Measurements from ENCODE around the gene LRRTM3. TPM values are rescaled to one million over a fixed set of nuclear protein-coding genes. Genes with fewer than 3 reads are reported as not detected.
A peak's percentile ranks its signal among the peaks of the same experiment; 100 is the strongest.

The LRRTM3 gene
- total RNA-seq = 0.05 and 0.08 TPM in 2 replicates
- not detected for polyA plus RNA-seq (2012)

DNA sequence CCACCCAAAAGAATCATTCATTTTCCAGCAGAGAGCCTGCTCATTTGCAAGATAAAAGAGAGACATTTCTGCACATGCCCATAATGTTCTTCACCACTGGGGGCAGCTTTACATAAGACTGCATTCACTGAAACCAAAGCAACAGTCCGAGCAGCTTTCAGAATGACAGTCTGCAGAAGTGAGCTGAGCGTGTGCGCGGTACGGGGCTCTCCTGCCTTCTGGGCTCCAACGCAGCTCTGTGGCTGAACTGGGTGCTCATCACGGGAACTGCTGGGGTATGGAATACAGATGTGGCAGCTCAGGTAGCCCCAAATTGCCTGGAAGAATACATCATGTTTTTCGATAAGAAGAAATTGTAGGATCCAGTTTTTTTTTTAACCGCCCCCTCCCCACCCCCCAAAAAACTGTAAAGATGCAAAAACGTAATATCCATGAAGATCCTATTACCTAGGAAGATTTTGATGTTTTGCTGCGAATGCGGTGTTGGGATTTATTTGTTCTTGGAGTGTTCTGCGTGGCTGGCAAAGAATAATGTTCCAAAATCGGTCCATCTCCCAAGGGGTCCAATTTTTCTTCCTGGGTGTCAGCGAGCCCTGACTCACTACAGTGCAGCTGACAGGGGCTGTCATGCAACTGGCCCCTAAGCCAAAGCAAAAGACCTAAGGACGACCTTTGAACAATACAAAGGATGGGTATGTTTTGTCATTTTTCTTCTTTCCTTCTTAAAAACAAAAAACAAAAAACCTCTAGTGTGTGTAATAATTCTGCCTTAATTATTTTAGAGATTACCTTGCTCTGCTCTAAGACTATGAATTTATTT lies at the start of gene LRRTM3:
Gene LRRTM3 (plus strand): TSS at position 141 of the 820 bp plus-strand sequence.
- peak; percentile 81 for DNase-seq (ENCODE audit: low read depth)

DNA sequence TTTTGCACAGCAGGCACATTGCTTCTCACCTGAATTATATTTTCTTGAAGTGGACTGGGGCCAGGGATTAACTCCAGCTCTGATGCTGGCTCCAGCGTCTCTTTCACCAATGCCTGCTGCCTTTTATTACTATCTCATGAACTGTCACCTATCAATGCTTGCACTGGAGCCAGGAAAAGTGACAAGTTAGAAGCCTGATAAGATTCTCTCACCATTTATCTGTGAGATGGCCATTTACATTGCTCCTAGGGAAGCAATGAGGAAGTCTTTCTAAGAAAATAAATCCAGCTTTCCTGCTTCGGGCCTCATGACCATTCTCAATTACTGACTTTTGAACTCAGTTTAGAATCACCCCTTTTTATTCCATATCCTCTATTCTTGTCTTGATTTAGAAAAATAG lies 48.5 kb upstream of the LRRTM3 start:
- no peak for DNase-seq (ENCODE audit: low read depth)

DNA sequence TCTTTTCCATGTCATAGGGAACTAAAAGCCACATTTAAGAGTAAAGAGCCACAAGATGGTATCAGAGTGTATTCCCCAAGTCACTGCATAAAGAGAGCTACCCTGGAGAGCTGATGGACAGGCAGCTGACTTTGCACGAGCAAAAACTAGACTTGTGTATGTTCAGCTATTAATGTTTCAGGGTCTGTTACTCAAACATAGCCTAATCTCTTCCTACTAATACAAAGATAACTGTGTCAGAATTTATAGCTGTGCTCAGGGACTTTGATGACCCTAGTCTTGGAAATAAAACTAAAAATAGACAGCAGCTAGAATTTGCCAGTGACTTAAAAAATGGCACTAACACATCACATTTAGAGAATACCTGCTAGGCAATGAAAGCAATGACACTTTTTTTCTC lies 45.5 kb upstream of the LRRTM3 start:
- DNase-seq (ENCODE audit: low read depth) = no peak

DNA sequence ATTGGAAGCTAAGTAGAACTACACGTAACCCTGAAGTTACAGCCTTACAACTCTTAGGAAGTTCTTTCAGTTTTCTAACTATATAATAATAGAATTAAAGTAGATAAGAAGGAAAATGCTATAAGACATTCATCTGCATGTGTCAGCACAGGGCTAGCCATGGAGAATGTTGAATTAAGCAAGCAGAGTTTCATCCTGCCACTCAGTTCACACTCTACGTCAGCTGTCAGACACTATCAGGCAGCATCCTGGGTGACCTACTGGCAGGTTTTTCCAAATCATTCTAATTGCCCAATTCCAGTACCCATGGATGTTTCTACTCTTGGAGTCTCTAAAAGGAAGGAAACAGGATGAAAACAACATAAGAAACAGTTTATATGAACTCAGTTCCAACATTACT lies 45.0 kb upstream of the LRRTM3 start:
- DNase-seq (ENCODE audit: low read depth) = no peak

DNA sequence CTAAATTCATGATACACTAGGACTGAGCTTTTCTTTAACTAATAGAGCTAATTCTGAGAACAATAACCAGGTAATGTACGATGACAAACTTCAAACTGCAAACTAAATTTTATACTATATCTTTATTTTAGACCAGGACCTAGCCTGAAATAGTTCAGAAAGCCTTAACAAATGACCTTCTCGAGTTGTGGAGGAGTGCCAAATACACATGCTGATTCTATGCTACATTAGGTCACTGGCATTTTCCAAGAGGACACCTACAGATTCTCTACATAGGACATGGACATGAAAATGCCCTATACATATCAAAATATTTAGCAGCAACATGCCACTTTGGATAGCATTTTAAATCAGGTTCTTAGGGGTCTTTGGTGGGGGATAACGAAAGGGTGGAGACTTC lies 44.0 kb upstream of the LRRTM3 start:
- no peak for DNase-seq (ENCODE audit: low read depth)

DNA sequence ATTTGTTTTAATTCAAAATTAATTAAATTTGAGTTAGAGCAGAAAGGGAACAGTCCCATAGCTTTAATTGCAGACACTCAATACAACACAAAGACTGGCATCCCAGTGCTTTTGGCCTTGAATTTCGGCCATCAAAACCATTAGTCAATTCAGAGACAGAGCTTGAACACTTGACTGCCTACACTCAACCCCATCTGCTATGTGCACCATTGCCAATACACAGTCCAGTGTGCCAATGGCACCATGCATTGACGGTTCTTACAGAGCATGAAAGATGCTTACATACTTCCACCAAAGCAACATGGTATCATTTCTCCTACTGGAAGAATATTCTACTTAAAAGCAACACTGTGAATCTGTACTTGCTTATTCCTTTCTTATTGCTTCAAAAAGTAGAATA lies 43.6 kb upstream of the LRRTM3 start:
- no peak for DNase-seq (ENCODE audit: low read depth)

DNA sequence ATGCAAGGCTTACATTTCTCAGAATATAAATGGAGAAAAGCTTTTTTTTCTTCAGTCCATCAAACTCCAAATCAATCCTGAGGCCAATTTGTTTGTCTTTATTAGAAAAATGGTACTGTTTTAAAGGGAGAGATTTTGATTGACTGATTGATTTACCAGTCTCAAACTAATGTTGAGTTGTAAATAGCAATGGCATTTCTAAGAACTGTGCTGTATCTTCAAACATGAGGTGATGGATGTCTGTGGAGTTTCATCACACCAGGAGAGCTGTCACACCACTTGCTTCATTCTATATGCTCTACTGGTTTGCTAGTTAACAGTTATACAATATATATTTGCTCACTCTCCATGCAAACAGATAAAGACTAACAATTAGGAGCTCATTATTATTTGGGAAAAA lies 39.0 kb upstream of the LRRTM3 start:
- DNase-seq (ENCODE audit: low read depth) = no peak

DNA sequence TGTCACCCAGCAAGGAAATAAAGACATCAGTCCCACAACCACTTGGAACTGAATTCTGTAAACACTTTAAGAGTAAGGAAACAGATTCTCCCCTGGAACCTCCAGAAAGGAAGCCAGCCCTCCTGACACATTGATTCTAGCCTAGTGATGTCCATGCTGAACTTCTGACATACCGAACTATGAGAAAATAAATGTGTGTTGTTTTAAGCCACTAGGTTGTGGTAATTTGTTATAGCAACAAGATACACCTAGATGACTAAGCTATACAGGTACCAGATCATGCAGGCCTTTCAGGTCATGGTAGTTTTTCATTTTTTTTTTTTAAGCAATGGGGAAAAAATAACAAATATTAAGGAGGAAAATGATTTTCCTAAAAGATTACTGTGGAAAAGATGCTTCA lies 37.6 kb upstream of the LRRTM3 start:
- DNase-seq (ENCODE audit: low read depth) = no peak

DNA sequence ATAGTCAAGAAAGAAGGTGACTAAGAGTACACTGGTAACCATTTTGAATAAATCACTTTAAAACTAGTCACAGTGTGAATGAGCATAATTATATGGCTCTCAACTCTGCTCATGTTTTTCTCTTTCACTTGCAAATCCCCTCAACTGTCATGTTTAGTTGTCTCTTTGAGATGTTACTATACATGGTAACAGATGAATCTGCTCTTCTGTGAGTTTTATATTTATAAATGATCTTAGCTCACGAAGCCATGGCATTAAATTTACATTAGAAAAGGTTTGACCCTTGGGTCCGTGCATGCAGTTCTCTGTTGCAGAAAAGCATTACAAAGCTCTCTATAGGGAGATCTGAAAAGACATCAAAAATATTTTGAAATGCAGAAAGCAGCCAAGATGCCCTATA lies 33.0 kb upstream of the LRRTM3 start:
- no peak for DNase-seq (ENCODE audit: low read depth)

DNA sequence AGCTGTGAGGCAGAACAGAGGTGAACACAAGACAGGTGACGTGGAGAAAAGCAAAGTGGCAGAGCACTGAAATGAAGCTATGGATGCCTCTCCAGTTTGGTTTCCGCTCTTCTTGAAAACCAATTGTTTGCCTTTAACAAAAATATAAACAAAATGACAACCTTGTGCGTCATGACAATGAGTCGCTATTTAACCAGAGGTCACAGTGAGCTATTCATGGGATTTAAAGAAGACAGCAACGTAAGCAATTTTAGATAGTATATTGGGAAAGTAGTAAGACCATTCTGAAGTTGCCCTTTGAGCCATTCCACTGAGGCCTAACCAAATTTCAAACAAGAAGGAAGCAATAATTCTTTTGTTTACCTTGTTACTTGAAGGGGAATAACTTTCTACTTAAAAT lies 15.2 kb upstream of the LRRTM3 start:
- no peak for DNase-seq (ENCODE audit: low read depth)

DNA sequence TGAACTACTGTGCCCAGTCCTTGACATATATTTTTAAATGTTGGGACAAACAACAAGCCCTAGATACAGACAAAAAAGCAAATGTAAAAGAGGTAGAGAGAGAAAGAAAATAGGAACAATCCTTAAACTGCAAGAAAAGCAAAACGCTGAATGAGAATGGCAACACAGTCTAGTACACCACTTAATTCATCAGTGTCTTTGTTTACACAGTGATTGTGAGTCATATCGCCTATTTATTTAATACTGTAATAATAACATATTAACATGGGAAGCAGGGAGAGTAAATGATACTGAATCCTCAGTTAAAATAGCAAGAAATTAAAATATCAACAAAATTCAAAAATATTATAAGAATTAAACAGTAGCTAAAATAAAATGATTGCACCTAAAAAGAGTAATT lies 9.8 kb upstream of the LRRTM3 start:
- no peak for DNase-seq (ENCODE audit: low read depth)

DNA sequence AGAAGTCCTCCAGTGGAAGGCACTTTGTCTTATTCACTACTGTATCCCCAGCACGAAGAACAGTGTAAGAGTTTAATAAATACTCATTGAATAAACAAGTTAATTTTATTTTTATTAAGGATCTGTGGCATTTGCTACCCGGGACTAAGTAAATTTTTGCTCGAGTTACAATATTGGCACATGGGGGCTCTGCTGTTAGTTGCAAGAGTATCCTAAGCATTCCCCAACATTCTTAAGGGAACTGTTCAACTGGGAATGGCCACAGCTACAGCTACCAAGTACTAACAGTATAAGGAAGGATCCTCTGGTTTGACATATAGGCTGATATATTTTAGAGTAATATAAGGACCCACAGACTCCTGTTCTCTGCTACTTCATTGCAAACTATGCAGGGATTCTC lies 8.7 kb upstream of the LRRTM3 start:
- DNase-seq (ENCODE audit: low read depth) = peak; percentile 15

DNA sequence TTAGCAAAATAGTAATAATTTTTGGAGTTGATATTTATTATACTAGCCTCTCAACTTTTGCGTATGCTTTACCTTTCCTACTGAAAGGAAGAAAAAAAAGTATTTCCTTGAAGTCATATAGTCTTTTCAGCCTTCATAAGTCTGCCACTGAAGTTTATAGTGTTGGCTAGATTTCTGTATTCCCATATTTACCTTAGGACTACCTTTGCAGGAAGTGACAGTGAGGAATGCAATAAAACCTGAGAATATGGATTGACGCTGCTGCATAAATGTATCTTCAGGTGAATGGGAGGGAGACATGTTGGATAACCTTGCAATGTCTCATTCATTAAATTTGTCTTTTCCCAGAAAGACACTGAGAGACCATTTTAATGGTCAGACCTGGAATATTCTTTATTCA lies 6.6 kb upstream of the LRRTM3 start:
- no peak for DNase-seq (ENCODE audit: low read depth)

DNA sequence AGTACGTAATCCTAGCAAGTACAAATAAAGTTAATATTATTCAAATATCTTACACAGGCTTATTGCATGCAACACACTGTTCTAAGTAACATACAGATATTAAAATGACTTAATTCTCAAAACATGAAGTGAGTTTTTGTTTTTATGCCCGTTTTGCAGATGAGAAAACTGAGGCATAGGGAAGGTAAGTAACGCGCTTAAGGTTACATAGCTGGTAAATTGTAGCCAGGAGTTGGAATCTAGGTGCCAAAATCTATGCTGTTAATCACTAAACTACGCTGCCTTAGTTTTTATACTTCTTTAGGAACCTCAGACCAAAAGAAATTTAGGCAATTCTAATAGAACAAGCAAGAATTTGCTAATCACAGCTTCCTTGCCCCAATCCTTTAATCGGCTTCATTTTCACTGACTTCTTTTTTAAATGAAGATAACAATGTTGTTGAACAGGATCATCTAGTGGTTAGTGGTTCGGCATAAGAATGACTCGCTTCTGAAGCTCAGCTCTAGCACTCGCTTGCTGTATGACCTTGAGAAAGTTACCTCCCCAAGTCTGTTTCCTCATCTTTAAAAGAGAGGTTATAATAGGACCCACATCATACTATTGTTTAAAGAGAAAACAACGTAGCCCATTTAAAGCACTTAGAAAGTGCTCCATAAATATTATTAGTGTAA lies 1.0 kb upstream of the LRRTM3 start:
- no peak for DNase-seq (ENCODE audit: low read depth)

DNA sequence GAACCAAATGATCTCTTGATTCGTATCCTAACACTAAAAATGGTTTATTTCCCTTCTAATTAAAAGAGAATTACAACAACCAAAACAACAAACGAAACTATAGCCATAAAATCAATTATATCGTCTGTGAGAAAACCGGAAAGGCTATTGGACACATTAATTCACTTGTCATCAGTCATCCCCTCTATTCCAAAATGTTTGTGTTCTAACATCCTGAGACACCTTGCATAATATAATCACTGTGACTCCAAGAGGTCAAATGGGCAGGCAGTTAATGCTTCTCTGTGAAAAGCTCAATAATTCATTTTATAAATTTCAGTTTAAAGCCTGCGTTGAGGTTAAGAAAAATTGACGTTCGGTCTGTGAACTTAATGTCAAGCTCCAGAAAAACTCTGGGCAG lies 463 bp upstream of the LRRTM3 start:
- DNase-seq (ENCODE audit: low read depth) = no peak

DNA sequence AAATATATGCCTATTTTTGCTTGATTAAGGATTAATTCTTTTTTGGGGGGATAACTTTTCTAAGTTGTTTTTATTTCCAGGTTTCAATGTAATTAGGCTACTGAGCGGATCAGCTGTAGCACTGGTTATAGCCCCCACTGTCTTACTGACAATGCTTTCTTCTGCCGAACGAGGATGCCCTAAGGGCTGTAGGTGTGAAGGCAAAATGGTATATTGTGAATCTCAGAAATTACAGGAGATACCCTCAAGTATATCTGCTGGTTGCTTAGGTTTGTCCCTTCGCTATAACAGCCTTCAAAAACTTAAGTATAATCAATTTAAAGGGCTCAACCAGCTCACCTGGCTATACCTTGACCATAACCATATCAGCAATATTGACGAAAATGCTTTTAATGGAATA lies 1.0 kb downstream of the LRRTM3 start:
- no peak for DNase-seq (ENCODE audit: low read depth)

DNA sequence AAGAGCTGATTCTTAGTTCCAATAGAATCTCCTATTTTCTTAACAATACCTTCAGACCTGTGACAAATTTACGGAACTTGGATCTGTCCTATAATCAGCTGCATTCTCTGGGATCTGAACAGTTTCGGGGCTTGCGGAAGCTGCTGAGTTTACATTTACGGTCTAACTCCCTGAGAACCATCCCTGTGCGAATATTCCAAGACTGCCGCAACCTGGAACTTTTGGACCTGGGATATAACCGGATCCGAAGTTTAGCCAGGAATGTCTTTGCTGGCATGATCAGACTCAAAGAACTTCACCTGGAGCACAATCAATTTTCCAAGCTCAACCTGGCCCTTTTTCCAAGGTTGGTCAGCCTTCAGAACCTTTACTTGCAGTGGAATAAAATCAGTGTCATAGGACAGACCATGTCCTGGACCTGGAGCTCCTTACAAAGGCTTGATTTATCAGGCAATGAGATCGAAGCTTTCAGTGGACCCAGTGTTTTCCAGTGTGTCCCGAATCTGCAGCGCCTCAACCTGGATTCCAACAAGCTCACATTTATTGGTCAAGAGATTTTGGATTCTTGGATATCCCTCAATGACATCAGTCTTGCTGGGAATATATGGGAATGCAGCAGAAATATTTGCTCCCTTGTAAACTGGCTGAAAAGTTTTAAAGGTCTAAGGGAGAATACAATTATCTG lies 1.6 kb downstream of the LRRTM3 start:
- no peak for DNase-seq (ENCODE audit: low read depth)

DNA sequence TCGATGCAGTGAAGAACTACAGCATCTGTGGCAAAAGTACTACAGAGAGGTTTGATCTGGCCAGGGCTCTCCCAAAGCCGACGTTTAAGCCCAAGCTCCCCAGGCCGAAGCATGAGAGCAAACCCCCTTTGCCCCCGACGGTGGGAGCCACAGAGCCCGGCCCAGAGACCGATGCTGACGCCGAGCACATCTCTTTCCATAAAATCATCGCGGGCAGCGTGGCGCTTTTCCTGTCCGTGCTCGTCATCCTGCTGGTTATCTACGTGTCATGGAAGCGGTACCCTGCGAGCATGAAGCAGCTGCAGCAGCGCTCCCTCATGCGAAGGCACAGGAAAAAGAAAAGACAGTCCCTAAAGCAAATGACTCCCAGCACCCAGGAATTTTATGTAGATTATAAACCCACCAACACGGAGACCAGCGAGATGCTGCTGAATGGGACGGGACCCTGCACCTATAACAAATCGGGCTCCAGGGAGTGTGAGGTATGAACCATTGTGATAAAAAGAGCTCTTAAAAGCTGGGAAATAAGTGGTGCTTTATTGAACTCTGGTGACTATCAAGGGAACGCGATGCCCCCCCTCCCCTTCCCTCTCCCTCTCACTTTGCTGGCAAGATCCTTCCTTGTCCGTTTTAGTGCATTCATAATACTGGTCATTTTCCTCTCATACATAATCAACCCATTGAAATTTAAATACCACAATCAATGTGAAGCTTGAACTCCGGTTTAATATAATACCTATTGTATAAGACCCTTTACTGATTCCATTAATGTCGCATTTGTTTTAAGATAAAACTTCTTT lies 2.3 kb downstream of the LRRTM3 start:
- DNase-seq (ENCODE audit: low read depth) = peak; percentile 51

DNA sequence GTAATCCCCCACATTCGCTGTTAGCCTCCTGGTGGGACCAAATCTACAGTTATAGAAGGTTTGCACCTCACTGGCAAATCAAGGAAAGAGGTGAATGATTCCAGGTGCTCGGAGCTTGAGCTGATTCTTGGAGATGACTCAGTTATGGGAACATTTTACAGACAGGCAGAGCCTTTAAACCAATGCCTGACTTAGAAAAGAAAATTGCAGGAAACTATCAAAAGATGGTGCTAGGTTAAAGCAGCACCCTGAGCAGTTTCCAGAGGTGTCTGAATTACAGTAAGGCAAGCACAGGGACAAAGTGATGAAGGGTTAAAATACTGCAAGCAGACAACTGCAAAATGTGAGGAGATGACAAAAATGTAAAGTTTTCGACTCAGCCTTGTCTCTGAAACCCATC lies 2.9 kb downstream of the LRRTM3 start:
- DNase-seq (ENCODE audit: low read depth) = no peak

DNA sequence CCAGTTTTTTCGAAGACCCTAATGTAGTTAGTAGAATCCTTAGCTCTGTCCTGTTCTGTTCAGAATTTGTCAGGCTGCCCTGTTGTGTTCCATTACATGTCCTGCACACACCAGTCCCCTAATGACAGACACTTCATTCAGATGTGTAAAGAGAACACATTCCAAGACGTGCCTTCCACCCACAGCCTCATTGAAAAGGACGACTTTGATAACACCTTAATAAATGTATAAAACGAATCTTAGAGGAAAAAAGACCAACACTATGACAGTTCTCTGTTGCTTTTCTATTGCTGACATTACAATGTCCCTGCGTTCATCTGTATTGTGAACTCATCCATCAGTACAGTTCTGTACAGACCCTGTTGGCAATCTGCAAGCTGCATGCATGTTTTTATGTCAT lies 3.5 kb downstream of the LRRTM3 start:
- DNase-seq (ENCODE audit: low read depth) = no peak

DNA sequence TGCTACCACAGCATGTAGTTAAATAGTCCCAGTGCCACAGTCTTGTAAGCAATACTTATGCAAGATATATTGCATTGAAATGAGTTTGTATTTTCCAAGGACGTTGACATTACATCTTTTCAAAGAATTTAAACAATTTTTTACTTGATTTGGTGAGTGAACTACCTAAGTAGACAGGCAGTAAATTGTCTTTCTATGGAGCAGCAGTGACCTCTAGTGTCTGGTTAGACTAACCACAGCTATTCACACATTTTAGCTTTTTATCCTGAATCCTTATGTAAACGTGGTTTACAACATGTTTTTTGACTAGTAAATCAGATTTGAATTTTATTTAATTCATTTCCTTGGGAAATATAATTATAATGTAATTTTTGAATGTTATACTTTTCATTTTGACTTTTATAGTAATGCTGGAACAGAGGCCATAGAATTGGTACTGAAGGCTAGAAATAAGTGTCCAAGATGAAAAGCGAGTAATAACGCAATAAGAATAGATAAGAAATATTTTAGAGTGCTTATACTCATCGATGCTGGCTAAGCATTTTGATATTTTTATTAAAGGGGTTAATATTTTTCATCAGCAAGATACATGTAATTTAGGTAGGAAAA lies 5.6 kb downstream of the LRRTM3 start:
- peak; percentile 65 for DNase-seq (ENCODE audit: low read depth)

Measured in myocyte (in vitro differentiated cells).